Progenitor cell of endocrine pancreas (in vitro differentiated cells): Measurements from ENCODE around the gene STK17A. TPM values are rescaled to one million over a fixed set of nuclear protein-coding genes. Genes with fewer than 3 reads are reported as not detected.

Experiments used
- DNase-seq: peaks from one replicate; pipeline ENCODE4 v3.0.0; 2021; ENCODE audit warnings: low spot score; ENCODE audit not compliant: unreplicated experiment
- H3K27ac Mint-ChIP-seq: 2 replicates; pipeline ENCODE4 v1.8.0; 2021; ENCODE audit warnings: mild to moderate bottlenecking, moderate library complexity, mixed read lengths
- H3K27me3 Mint-ChIP-seq: 2 replicates; pipeline ENCODE4 v1.8.0; 2021; ENCODE audit warnings: mixed read lengths
- H3K36me3 Mint-ChIP-seq: 2 replicates; pipeline ENCODE4 v1.8.0; 2022; ENCODE audit warnings: mixed read lengths; ENCODE audit not compliant: insufficient read depth
- H3K4me1 Mint-ChIP-seq: 2 replicates; pipeline ENCODE4 v1.8.0; 2021; ENCODE audit warnings: low read depth, mixed read lengths
- H3K4me3 Mint-ChIP-seq: 2 replicates; pipeline ENCODE4 v1.8.0; 2021; ENCODE audit warnings: low read depth, mild to moderate bottlenecking, moderate library complexity, mixed read lengths
- H3K9me3 Mint-ChIP-seq: 2 replicates; pipeline ENCODE4 v1.8.0; 2021; ENCODE audit warnings: low read depth, mixed read lengths
- total RNA-seq: library from RNA; stranded (reverse); gene quantifications from 2 replicates; pipeline ENCODE4 v1.2.1, GENCODE V29; 2021
- TF ChIP-seq, protein P1 (sequence below): fragments of 200-600 bp; sonication (generic); IDR thresholded peaks from one replicate; pipeline ENCODE4 v1.5.0; 2021; ENCODE audit warnings: antibody characterized with exemption, mild to moderate bottlenecking; ENCODE audit not compliant: unreplicated experiment

The STK17A gene
- total RNA-seq, 1 donor from 2014 or later: 23.0 TPM

GRCh38 chr7:43647673-43648472, 65.0 kb downstream of the STK17A start:
- Mint-ChIP-seq H3K9me3 (no peaks in the 10 kb centered on the region), H3K4me1 (peaks cover 1% of the 10 kb centered on the region), H3K27ac (peak overlapping the region; percentile 71), H3K27me3 (no peaks in the 10 kb centered on the region), H3K4me3 (no peak overlapping the region), H3K36me3 (peaks cover 30% of the 10 kb centered on the region)
- TF ChIP-seq, protein P1, sequence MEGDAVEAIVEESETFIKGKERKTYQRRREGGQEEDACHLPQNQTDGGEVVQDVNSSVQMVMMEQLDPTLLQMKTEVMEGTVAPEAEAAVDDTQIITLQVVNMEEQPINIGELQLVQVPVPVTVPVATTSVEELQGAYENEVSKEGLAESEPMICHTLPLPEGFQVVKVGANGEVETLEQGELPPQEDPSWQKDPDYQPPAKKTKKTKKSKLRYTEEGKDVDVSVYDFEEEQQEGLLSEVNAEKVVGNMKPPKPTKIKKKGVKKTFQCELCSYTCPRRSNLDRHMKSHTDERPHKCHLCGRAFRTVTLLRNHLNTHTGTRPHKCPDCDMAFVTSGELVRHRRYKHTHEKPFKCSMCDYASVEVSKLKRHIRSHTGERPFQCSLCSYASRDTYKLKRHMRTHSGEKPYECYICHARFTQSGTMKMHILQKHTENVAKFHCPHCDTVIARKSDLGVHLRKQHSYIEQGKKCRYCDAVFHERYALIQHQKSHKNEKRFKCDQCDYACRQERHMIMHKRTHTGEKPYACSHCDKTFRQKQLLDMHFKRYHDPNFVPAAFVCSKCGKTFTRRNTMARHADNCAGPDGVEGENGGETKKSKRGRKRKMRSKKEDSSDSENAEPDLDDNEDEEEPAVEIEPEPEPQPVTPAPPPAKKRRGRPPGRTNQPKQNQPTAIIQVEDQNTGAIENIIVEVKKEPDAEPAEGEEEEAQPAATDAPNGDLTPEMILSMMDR: no peak
- no peak for DNase-seq

- TF ChIP-seq, protein P1: no peak
- Mint-ChIP-seq H3K9me3 (no peaks in the 10 kb centered on the region), H3K27me3 (no peaks in the 10 kb centered on the region), H3K4me3 (no peak overlapping the region), H3K27ac (peak overlapping the region; percentile 71), H3K36me3 (peaks cover 28% of the 10 kb centered on the region), H3K4me1 (peaks cover 1% of the 10 kb centered on the region)
- no peak for DNase-seq
These were observed 65.8 kb downstream of the STK17A start for GRCh38 chr7:43648473-43649406.

DNA sequence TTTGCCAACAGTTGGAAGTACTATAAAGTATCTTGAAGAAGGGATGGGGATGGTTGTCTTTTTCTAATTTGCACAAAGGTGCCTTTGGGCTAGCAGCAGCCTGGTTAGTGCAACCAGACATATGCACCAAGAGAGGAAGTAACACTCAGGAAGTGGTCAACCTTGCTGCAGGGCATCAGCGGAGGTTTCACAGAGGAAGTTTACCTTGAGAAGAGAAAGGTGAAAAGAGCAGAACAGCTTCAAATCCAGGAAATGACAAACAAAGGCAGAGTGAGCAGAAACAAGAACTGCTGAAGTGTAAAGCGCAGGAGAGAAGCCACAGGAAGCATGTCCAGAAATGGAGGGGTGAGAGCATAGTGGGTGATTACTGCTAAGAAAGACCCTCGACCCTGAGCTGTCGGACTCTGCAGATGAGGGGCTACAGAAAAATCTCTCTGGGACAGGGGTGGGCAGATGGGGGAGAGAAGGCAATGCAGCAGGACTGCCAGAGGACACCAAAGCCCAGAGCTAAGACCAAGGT, 66.9 kb downstream of the STK17A start:
- TF ChIP-seq, protein P1: no peak
- Mint-ChIP-seq H3K27ac (no peak overlapping the region), H3K4me1 (peaks cover 1% of the 10 kb centered on the region), H3K9me3 (no peaks in the 10 kb centered on the region), H3K36me3 (peaks cover 30% of the 10 kb centered on the region), H3K27me3 (no peaks in the 10 kb centered on the region), H3K4me3 (no peak overlapping the region)
- DNase-seq: no peak

DNA sequence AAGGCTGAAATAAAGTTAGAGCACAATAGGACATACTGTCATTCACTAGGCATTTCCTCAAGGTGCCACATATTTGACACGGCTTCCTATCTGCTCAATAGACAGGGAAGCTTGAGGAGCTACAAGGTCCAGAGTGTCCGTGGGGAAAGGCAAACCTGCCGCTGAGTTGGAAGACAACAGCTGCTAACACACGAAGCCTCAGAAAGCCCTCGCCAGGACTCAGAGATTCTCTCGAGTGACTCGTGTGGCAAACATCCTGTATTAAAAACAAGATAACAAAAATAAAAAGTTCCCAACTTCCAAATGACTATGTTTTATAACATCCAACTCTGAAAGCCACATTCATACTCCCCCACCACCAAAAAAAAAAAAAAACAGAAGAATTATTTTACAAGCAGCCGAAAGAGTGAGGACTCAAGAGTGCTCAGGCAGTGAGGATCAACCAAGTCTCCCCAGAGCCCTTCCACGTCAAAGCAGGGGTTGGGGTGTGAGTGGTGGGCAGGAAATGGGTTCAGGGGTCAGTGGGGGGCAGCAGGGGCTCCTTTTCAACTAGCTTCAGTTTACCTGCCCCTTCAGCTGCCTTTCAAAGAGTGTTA, 67.6 kb downstream of the STK17A start:
- TF ChIP-seq, protein P1: no peak
- DNase-seq: no peak
- H3K9me3 Mint-ChIP-seq: no peaks in the 10 kb centered on the region
- peaks cover 30% of the 10 kb centered on the region for H3K36me3 Mint-ChIP-seq
- H3K4me1 Mint-ChIP-seq: peaks cover 1% of the 10 kb centered on the region
- no peaks in the 10 kb centered on the region for H3K27me3 Mint-ChIP-seq
- no peak overlapping the region for H3K27ac Mint-ChIP-seq
- no peak overlapping the region for H3K4me3 Mint-ChIP-seq

DNA sequence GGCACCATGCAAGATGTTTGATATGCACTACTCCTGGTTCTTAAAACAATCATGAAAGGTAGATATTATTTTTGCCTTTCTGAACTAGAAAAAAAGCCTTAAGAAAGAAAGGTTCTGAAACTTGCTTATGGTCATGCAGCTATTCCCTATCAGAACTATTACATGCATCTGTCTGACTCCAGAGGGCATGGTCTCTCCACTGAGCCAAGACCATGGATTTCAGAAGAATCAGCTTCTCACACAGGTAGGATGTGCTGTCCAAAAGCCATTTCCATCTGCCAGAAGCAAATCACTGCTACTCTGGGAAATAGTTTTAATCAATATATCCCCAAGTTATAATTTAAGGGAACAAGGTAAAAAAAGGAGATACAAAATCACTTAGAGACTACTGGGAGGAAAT, 69.5 kb downstream of the STK17A start:
- peaks cover 4% of the 10 kb centered on the region for H3K9me3 Mint-ChIP-seq
- H3K36me3 Mint-ChIP-seq: peaks cover 26% of the 10 kb centered on the region
- no peak for DNase-seq
- H3K4me3 Mint-ChIP-seq: no peak overlapping the region
- TF ChIP-seq, protein P1: no peak
- H3K27ac Mint-ChIP-seq: peak overlapping the region; percentile 67
- no peaks in the 10 kb centered on the region for H3K27me3 Mint-ChIP-seq
- peaks cover 3% of the 10 kb centered on the region for H3K4me1 Mint-ChIP-seq
